ENCODE measurements around the gene GBP4.
A peak's percentile ranks its signal among the peaks of the same experiment; 100 is the strongest.
"Not testable (repeated sequence)": the region's sequence is repeated elsewhere in the genome, so short reads cannot be mapped to it uniquely, and the experiment has no call there.

Gene GBP4, protein sequence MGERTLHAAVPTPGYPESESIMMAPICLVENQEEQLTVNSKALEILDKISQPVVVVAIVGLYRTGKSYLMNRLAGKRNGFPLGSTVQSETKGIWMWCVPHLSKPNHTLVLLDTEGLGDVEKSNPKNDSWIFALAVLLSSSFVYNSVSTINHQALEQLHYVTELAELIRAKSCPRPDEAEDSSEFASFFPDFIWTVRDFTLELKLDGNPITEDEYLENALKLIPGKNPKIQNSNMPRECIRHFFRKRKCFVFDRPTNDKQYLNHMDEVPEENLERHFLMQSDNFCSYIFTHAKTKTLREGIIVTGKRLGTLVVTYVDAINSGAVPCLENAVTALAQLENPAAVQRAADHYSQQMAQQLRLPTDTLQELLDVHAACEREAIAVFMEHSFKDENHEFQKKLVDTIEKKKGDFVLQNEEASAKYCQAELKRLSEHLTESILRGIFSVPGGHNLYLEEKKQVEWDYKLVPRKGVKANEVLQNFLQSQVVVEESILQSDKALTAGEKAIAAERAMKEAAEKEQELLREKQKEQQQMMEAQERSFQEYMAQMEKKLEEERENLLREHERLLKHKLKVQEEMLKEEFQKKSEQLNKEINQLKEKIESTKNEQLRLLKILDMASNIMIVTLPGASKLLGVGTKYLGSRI

DNA sequence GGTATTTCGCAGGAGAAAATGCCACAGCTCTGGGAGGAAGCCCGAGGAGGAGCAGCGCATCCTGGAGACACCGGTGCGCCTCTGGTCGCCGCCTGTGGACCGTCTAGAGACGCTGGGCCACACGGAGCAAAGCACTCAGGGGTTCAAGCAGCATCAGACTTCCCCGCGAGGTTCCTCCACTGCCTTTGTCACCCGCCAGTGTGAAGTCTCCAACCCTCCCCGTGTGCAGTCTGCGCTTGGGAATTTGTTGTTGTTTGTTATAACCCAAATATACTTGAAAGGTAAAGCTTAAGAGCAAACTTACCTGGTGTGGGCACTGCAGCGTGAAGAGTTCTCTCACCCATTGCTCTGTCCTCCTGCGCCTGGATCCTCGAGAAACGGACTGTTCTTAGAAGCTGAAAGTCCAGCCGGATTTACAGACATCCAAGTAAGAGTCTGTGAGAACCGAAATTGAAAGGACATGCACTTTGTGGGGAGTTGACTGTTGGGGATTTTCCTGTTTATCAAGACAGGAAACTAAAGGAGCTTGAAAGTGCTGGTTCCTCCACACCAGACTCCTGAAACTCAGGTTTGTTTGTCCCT is at the start of gene GBP4:
TSS of gene GBP4 (minus strand) at position 452 of the 582 bp plus-strand sequence. CDS start at position 344, 108 bp downstream.
- no peak for DNase-seq

DNA sequence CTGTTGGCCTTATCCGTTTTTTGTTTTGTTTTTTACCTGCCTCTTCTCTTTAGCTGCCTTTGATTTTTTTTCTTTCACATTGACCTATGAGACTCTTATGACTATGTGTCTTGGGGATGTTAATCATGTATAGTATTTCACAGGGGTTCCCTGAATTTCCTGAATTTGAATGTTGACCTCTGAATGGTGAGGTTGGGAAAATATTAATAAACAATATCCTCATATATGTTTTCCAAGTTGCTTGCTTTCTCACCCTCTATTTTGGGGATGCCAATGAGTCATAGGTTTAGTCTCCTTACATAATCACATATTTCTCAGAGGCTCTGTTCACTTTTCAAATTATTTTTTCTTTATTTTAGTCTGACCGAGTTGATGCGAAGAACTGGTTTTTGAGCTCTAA is 44.3 kb upstream of the GBP4 start:
- no peak for DNase-seq

DNA sequence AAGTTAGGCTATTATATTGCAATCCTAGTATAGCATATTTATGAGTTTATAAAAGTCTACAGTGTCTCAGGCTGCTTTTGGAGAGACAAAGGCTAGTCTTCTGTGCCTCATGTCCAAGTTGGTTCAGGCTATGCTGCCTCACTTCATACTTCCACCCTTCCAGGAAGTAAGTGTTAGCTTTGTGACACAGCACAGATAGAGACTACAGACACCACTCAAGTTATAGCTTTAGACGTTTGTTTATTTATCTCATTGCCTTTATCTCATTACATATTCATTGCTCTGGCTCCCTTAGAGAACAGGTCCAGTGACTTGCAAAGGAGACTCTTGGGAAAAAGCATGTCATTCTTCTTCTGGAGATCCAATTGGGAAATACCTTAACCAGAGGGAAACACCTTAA is 22.6 kb upstream of the GBP4 start:
- DNase-seq = peak; percentile 15

DNA sequence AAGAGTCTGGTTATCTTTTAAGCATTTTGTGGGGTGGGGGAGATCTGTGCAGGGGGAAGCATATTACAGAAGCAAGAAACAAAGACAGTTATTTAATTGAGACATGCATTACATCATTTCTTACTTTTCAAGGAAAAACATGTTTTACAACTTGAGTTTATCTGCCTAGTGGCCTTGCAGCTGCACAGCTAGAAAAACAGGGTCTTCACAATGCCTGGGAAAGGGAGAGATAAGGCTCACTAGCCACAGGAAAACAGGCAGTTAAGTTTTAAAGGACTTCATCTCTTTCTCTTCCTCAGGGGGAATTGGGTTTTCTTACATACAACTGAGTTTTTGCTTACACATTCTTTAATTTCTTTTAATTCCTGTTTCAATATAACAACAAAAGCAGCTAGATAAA is 21.1 kb upstream of the GBP4 start:
- not testable (repeated sequence) for DNase-seq

DNA sequence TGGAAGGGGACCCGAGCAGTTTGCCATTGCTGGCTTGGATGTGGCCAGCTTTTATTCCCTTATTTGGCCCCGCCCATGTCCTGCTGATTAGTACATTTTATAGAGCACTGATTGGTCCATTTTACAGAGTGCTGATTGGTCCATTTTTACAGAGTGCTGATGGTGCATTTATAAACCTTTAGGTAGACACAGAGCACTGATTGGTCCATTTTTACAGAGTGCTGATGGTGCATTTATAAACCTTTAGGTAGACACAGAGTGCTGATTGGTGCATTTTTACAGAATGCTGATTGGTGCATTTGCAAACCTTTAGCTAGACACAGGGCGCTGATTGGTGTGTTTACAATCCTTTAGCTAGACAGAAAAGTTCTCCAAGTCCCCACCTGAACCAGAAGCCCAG is 20.2 kb upstream of the GBP4 start:
- not testable (repeated sequence) for DNase-seq

DNA sequence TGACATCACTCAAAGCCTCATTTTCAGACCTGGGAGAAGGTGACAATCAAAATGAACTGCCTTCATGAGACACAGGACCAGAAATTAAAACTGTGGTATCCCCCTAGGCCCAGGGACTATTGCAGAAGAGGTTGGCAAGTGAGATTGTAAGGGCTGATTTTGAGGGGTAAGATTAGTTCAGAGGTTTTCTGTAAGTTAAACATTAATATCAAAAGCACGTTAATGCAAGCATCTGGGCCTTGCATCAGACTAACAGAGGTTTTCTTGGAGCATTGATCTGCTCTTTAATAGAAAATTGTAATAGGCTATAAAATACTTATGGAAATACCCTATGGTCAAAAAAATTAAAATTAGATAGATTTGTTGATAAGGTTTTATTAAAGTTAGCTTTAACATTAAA is 14.6 kb upstream of the GBP4 start:
- DNase-seq = no peak

DNA sequence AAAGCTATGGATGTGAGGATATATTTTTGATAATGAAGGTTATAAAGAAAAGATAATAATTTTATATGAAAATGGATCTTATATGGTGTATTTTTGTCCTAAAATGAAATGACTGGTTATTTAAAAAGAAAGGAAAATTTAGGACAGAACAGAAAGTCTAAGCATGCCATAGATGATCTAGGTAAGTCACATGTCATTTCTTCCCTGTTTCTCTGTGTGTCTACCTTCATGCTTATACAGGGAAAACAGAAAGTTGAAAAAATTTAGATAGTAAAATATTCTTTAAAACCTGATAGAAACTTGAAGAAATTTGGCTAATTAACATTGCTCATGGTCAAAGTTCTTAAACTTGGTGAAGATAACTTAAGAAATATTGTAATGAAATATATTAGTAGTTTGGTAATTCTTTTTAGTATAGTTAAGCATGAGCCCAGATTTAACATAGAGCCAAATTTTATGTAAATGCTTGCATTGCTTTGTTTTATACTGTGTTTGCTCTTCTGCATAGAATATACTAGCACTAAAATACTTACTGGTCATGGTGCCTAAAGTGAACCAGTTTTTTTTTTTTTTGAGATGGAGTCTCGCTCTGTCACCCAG is 12.4 kb upstream of the GBP4 start:
- no peak for DNase-seq

DNA sequence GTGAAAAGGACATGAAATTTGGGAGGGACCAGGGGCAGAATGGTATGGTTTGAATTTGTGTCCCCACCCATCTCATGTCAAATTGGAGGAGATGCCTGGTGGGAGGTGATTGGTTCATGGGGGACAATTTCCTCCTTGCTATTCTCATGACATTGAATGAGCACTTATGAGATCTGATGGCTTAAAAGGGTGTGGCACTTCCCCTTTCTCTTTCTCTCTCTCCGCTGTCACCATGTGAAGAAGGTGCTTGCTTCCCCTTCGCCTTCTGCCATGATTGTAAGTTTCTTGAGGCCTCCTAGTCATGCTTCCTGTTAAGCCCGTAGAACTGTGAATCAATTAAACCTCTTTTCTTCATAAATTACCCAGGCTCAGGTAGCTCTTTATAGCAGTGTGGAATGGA is 7.6 kb upstream of the GBP4 start:
- DNase-seq = no peak

DNA sequence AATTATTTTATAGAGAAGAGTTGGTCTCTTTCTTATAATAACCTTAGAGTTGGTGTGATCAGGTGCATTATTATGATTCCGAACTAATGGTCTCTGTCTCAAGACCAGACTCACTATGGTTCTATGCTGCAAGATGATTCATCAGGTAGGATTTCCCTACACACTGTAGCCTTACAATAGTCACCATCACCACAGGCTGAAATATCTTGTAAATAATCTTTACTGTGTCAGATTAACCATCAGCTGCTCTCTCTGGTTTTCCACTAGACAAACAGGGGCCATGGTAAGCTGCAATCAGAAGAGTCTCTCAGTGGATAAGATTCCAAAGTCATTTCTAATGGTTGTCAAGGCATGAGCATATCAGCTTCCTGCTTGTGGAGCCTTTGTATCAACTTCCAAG is 4.4 kb upstream of the GBP4 start:
- no peak for DNase-seq

DNA sequence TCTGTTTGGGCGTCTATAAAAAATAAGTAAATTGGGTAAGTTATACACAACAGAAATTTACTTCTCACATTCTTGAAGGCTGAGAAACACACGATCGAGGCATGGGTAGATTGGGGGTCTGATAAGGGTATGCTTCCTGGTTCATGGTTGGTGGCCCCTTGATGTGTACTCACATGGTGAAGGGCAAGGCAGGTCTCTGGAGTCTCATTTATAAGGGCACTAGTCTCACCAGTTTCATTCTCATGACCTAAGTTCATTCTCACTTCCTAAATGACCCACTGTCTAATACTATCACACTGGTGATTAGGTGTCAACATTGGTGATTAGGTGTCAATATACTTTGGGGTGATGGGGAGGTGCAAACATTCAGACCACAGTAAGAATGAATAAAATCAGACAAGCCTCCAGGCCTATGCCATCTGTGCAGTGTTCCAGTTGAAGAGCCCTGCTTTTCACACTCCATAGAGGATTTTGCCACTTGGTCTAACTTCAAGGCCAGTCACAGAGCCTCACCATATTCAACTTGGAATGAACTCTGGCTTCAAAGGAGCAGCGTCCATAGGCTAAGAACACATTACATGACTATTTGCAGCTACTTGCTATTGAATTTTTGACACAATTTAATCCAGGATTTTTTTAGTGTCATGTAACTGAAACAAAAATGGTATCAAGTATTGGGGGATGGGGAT is 2.5 kb upstream of the GBP4 start:
- DNase-seq = no peak

DNA sequence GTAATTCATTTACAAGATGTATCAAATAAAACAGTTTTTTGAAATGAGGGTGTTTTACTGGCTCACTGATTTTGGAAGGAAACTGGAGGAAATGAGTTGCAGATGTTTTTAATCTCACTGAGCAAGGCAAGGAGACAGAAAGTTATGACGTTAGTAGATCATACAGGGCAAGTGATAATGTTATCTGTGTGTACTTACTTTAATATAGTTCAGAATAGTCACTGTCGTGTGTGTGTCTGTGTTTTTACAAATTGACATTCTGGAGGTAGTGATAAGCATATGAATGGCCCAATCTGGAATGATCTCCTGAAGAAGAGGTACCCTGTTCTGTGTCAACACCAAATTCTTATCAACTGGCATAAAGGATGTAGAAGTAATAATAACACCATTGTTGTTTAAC is 1.9 kb upstream of the GBP4 start:
- no peak for DNase-seq

DNA sequence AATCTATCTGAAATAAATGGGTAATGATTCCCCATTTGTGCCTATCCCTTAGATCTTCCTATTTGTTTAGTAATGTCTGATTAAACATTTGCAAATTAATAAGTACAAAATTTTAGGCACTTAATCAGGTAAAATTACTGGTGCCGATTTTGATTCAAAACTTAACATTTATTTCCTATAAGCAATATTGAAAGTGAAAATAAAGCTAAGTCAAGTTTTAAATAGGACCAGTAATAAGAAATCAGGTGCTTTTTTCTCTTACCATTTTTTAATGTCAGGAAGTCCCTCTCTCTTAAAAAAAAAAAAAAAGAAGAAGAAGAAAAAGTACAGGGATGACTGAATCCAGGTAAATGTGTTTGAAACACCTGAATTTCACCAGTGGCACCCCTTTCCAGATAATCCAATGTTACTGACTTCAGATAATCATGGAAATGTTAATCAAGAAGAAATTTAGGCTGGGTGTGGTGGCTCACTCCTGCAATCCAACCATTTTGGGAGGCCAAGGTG is 836 bp upstream of the GBP4 start:
- no peak for DNase-seq

DNA sequence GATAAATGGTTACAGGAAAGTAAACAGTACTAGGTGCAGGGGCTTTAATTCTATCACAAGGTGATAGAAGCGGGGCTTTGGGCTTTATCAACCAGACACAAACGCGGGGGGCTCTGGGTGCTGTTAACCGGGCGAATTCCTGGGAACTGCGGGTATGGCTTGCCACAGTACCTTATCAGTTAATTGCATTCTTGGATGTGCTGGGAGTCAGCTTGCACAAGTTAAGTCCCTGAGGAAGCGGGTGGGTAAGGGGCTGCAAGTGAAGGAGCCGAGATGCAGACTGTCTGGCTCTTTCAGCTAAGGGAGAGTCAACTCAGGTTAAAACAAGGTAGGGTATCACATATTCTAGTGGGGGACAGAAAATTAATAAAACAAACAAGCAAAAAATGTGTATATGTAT is 661 bp downstream of the GBP4 start:
- no peak for DNase-seq

DNA sequence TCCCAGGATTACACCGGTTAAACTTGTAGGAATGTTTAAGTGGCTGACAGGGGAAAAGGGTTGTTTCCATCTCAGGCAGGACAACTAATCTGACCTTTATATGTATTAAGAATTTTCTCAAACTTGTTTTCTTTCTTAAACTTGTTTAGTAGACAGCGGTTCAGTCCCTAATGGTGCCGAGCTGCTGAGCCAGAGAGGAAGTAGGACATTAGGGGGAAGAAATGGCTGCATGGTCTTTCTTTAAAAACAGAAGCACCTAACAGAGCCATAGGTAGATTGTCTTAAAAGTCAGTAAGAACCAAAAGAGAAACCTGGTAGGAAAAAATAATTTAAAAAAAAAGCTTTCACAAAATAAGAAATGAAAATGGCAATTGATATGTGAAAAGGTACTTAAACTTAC is 3.3 kb downstream of the GBP4 start:
- no peak for DNase-seq

DNA sequence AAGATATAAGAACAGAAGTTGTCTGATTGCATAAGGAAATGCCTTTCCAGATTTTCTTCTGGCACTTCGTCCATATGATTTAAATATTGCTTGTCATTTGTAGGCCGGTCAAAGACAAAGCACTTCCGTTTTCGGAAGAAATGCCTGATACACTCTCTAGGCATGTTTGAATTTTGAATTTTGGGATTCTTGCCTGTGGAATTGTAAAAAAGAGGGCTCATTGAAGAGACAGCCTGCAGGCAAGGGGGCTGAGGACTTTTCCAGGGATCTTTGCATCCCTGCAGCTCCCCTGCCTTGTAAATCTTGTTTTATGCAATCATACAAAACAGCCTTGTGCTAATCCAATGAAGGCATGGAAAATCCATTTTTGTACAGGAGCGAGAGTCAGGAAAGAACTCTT is 7.4 kb downstream of the GBP4 start:
- DNase-seq = no peak

DNA sequence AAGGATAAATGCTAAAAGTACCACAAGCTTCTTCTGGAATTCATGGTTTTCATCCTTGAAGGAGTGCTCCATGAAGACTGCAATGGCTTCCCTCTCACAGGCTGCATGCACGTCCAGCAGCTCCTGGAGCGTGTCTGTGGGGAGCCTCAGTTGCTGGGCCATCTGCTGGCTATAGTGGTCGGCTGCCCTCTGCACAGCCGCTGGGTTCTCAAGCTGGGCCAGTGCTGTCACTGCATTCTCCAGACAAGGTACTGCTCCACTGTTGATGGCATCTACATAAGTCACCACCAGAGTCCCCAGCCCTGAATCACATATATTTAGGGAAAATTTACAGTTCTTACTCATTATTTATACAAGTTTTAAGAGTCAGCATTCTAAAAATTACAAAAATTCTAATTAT is 8.7 kb downstream of the GBP4 start:
- no peak for DNase-seq

DNA sequence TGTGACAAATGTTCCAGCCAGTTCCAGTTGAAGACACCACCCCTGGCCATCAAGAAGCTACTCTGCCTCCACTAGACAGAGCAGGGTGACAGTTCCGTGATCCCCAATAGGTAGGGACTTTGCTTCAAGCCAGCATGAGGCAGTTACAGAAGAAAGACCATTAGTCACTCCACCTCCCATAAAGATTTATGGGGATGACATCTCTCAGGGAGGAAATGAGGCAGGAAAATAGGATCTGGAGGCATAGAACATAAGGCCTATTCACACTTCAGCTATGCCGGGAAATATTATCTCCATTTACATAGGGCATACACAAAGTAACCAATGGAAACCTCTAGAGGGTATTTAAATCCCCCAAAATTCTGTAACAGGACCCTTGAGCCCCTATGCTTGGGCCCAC is 19.4 kb downstream of the GBP4 start:
- no peak for DNase-seq

DNA sequence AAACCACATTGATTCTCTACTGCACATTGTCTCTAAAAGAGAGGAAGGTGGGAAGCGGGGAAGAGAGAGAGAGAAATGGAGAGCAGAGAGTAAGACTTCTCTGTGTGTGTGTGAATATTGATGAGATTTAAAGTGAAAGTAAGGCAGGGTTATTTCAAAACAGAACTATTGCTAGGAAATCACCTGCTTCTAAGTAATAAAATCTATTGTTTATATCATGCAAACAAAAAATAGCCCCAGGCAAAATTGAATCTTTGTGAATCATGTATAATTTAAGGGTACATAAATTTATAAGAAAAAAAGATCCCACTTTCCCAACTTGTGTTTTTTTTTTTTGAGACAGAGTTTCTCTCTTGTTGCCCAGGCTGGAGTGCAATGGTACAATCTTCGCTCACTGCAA is 21.8 kb downstream of the GBP4 start:
- no peak for DNase-seq

DNA sequence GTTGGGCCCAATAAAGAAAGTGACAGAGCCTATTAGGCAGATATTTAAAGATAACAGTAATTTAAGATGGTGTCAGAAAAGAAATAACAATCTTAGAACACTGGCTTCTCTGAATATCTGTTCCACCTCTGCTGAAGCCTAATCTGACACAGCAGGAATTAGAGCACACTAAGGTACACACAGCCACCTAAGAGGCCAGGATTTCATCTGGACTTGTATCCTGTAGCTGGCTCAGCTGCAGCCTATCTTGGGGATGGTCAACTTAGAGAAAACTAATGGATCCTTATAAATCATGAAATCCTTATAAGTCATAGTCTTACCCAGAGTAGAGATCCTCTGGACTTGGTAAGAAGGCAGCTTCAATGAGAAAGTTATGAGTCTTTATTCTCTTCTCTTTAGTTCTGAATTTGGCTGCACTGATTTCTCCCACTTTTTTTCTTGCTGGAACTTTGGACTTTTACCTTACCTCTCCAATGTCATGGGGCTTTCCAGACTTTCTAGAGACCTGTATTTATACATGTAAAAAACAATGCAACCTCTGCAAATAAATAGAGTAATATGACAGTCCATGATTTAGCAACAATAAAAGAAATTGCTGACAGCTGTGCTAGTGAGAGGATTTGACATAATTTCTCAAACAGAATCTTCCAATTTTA is 23.0 kb downstream of the GBP4 start, which contains the start of gene GBP7:
TSS of gene GBP7 (minus strand) at position 403 of the 656 bp plus-strand sequence. CDS start 4,068 bp downstream, outside the sequence.
- DNase-seq = no peak

DNA sequence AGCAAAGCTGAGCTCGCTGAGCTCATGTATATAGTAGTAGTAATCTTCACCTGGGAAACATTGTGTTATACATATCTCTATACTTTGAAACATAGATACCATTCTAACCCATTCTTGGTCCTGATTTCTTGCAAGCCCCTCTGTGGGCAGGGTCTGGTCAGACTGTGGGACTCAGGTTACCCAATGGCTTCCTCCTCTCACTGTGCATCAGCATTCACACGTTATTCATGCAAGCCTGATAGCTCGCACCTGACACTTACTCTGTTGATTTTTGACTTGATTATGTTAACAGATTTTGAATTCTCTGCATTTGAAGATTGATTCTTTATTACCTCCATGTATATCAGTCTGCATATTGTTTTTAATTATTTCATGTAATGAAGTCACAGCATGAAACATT is 24.3 kb downstream of the GBP4 start:
- DNase-seq = no peak

DNA sequence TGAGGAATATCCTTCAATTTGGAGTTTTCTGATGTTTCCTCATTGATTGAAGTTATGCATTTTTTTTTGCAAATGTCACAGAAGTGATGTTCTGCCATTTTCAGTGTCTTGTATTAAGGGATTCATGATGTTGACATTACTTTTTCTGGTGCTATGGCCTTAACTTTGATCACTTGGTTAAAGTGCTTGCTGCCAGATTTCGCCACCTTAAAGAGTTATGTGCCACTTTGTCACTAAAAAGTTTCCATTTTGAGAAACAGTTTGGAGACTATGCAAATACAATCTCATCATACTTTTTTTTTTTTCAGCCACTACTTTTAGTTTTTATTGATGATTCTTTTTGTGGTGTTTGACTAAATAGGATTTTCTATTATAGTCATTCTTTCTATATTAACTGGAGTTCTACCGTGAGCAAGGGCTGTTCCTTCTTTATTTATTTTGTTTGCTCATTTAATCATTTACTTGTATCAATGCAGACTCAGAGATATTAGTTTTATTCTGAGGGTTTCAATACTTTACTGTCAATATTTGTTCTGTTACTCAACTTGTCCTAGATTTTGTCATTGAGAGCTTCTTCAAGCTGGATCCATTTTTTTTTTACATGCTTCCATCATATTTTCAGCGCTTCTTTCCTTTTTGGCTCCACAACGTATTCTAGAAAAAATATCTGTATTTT is 26.1 kb downstream of the GBP4 start:
- no peak for DNase-seq

DNA sequence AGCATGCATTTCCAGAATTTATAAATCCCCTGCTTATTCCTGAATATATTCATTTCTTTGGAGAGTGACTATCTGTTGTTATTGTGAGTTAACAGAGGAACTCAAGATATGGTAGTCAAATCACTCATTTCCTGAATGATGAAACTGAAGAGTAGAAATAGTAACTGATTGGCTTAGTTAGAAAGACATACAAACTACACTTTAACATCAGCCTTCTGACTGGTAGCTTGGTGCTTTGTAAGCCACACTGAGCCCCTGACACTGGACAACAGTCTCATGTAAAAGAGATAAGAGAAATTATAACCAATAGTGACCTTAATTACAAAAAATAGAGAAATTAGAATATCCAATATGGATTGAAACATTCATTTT is 27.7 kb downstream of the GBP4 start:
- no peak for DNase-seq
